ENCODE measurements around the gene ADAMTSL1. TPM values are rescaled to one million over a fixed set of nuclear protein-coding genes. Genes with fewer than 3 reads are reported as not detected.
A peak's percentile ranks its signal among the peaks of the same experiment; 100 is the strongest.

Gene ADAMTSL1
- total and polyA plus RNA-seq, 2 of the 13 experiments (the other 11 are each of a cell fraction or from before 2014, with no cell fraction given) = not detected

DNA sequence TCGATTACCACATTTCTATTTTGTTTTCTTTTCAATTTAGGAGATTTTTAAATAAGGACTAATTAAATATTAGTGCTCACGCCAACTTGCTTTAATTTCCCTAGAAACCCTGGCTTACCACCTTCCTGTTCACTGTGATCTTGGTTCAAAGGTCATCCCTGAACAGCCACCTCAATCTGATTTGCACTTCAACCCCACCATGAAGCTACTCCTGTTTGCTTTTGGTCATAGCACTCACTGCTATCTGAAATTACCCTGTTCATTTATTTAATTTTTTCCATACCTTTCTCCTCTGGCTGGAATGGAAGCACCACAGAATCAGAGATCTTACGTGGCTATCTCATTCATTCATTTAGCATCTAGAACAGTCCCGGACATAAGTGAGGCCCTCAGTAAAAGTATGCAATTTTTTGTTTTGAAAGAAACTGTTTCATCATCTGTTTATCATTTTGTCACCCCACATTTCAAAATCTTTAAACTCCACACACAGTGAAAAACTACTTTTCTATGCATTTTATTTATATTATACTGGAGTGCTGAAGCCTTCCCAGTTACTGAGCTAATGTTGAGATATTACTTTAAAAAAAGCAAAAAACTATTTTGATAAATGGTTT, 17.2 kb upstream of the ADAMTSL1 start (continued):
- TF ChIP-seq, protein P1, sequence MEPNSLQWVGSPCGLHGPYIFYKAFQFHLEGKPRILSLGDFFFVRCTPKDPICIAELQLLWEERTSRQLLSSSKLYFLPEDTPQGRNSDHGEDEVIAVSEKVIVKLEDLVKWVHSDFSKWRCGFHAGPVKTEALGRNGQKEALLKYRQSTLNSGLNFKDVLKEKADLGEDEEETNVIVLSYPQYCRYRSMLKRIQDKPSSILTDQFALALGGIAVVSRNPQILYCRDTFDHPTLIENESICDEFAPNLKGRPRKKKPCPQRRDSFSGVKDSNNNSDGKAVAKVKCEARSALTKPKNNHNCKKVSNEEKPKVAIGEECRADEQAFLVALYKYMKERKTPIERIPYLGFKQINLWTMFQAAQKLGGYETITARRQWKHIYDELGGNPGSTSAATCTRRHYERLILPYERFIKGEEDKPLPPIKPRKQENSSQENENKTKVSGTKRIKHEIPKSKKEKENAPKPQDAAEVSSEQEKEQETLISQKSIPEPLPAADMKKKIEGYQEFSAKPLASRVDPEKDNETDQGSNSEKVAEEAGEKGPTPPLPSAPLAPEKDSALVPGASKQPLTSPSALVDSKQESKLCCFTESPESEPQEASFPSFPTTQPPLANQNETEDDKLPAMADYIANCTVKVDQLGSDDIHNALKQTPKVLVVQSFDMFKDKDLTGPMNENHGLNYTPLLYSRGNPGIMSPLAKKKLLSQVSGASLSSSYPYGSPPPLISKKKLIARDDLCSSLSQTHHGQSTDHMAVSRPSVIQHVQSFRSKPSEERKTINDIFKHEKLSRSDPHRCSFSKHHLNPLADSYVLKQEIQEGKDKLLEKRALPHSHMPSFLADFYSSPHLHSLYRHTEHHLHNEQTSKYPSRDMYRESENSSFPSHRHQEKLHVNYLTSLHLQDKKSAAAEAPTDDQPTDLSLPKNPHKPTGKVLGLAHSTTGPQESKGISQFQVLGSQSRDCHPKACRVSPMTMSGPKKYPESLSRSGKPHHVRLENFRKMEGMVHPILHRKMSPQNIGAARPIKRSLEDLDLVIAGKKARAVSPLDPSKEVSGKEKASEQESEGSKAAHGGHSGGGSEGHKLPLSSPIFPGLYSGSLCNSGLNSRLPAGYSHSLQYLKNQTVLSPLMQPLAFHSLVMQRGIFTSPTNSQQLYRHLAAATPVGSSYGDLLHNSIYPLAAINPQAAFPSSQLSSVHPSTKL (CRISPR knock-in tag; IDR thresholded peaks at IDR 0.05) = peak; percentile 28; the same call in 1 of the 2 replicates
- TF ChIP-seq ZNF431 (CRISPR knock-in tag; IDR thresholded peaks at IDR 0.05; ENCODE audit: borderline replicate concordance, low read depth) (no peak), ZNF747 (CRISPR knock-in tag; IDR thresholded peaks at IDR 0.05; ENCODE audit: borderline replicate concordance) (no peak), GABPB1 (CRISPR knock-in tag; IDR thresholded peaks at IDR 0.05) (no peak), ZNF83 (CRISPR knock-in tag; IDR thresholded peaks at IDR 0.05; ENCODE audit: borderline replicate concordance) (no peak), ZNF598 (CRISPR knock-in tag; IDR thresholded peaks at IDR 0.05; ENCODE audit: borderline replicate concordance) (no peak), FOXO1 (CRISPR knock-in tag; IDR thresholded peaks at IDR 0.05) (no peak), ZNF350 (CRISPR knock-in tag; IDR thresholded peaks at IDR 0.05; ENCODE audit: borderline replicate concordance, low read depth) (no peak)
- TF ChIP-seq, protein P2, sequence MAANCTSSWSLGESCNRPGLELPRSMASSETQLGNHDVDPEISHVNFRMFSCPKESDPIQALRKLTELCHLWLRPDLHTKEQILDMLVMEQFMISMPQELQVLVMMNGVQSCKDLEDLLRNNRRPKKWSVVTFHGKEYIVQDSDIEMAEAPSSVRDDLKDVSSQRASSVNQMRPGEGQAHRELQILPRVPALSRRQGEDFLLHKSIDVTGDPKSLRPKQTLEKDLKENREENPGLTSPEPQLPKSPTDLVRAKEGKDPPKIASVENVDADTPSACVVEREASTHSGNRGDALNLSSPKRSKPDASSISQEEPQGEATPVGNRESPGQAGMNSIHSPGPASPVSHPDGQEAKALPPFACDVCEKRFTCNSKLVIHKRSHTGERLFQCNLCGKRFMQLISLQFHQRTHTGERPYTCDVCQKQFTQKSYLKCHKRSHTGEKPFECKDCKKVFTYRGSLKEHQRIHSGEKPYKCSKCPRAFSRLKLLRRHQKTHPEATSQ (CRISPR knock-in tag; IDR thresholded peaks at IDR 0.05; ENCODE audit: borderline replicate concordance) = no peak
- TF ChIP-seq, protein P3, sequence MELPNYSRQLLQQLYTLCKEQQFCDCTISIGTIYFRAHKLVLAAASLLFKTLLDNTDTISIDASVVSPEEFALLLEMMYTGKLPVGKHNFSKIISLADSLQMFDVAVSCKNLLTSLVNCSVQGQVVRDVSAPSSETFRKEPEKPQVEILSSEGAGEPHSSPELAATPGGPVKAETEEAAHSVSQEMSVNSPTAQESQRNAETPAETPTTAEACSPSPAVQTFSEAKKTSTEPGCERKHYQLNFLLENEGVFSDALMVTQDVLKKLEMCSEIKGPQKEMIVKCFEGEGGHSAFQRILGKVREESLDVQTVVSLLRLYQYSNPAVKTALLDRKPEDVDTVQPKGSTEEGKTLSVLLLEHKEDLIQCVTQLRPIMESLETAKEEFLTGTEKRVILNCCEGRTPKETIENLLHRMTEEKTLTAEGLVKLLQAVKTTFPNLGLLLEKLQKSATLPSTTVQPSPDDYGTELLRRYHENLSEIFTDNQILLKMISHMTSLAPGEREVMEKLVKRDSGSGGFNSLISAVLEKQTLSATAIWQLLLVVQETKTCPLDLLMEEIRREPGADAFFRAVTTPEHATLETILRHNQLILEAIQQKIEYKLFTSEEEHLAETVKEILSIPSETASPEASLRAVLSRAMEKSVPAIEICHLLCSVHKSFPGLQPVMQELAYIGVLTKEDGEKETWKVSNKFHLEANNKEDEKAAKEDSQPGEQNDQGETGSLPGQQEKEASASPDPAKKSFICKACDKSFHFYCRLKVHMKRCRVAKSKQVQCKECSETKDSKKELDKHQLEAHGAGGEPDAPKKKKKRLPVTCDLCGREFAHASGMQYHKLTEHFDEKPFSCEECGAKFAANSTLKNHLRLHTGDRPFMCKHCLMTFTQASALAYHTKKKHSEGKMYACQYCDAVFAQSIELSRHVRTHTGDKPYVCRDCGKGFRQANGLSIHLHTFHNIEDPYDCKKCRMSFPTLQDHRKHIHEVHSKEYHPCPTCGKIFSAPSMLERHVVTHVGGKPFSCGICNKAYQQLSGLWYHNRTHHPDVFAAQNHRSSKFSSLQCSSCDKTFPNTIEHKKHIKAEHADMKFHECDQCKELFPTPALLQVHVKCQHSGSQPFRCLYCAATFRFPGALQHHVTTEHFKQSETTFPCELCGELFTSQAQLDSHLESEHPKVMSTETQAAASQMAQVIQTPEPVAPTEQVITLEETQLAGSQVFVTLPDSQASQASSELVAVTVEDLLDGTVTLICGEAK (IDR thresholded peaks at IDR 0.05) = no peak
- TF ChIP-seq, protein P3 (CRISPR knock-in tag; IDR thresholded peaks at IDR 0.05) = no peak
- TF ChIP-seq, protein P4, sequence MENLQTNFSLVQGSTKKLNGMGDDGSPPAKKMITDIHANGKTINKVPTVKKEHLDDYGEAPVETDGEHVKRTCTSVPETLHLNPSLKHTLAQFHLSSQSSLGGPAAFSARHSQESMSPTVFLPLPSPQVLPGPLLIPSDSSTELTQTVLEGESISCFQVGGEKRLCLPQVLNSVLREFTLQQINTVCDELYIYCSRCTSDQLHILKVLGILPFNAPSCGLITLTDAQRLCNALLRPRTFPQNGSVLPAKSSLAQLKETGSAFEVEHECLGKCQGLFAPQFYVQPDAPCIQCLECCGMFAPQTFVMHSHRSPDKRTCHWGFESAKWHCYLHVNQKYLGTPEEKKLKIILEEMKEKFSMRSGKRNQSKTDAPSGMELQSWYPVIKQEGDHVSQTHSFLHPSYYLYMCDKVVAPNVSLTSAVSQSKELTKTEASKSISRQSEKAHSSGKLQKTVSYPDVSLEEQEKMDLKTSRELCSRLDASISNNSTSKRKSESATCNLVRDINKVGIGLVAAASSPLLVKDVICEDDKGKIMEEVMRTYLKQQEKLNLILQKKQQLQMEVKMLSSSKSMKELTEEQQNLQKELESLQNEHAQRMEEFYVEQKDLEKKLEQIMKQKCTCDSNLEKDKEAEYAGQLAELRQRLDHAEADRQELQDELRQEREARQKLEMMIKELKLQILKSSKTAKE (CRISPR knock-in tag; IDR thresholded peaks at IDR 0.05; ENCODE audit: borderline replicate concordance) = no peak

All from HepG2 (cell line).